Liver (tissue), 9 donors: ENCODE data around the gene MTA2. TPM values are rescaled to one million over a fixed set of nuclear protein-coding genes. Genes with fewer than 3 reads are reported as not detected.

Experiments
- DNase-seq: peaks from one replicate; pipeline ENCODE4 v3.0.0-alpha.2; 2017; ENCODE audit warnings: low spot score
- H3K27ac ChIP-seq, 2 donors: one replicate each; pipeline ENCODE4 v1.7.0; 2013; ENCODE audit warnings: inconsistent platforms in 2 of 2, low read length in 2 of 2, control low read depth in 1 of 2, low read depth in 1 of 2, mild to moderate bottlenecking in 1 of 2
- H3K27me3 ChIP-seq, 4 donors: one replicate each; pipeline versions ENCODE4 v1.6.1 to v1.7.0; 2013; ENCODE audit warnings: low read length in 3 of 4, inconsistent platforms in 1 of 4, mild to moderate bottlenecking in 1 of 4, moderate library complexity in 1 of 4; ENCODE audit not compliant: control insufficient read depth in 4 of 4, insufficient read depth in 4 of 4
- H3K36me3 ChIP-seq, 4 donors: one replicate each; pipeline versions ENCODE4 v1.6.1 to v1.7.0; 2013; ENCODE audit warnings: low read length in 3 of 4, mild to moderate bottlenecking in 3 of 4, low read depth in 1 of 4, moderate library complexity in 1 of 4; ENCODE audit not compliant: control insufficient read depth in 4 of 4, insufficient read depth in 3 of 4
- H3K4me1 ChIP-seq, 4 donors: one replicate each; pipeline versions ENCODE4 v1.6.1 to v1.7.0; 2013; ENCODE audit warnings: low read length in 3 of 4, mild to moderate bottlenecking in 3 of 4, moderate library complexity in 1 of 4; ENCODE audit not compliant: control insufficient read depth in 4 of 4, insufficient read depth in 4 of 4
- H3K4me3 ChIP-seq, 3 donors: one replicate each; pipeline versions ENCODE4 v1.6.1 to v1.7.0; 2013; ENCODE audit warnings: low read length in 3 of 3, control low read depth in 1 of 3, low read depth in 1 of 3, mild to moderate bottlenecking in 1 of 3
- H3K9ac ChIP-seq, 2 donors: one replicate each; pipeline ENCODE4 v1.7.0; 2013; ENCODE audit warnings: low read length in 2 of 2, mild to moderate bottlenecking in 2 of 2, moderate library complexity in 2 of 2, control low read depth in 1 of 2, low read depth in 1 of 2
- H3K9me3 ChIP-seq, 4 donors: one replicate each; pipeline versions ENCODE4 v1.6.1 to v1.7.0; 2013; ENCODE audit warnings: low read length in 3 of 4; ENCODE audit not compliant: control insufficient read depth in 4 of 4
- ATF3 ChIP-seq: IDR thresholded peaks from 2 replicates; pipeline ENCODE4 v1.6.1; 2016; ENCODE audit warnings: antibody characterized with exemption
- CTCF ChIP-seq: fragments of 150-350 bp; IDR thresholded peaks from 2 replicates; pipeline ENCODE4 v1.5.1; 2017; ENCODE audit warnings: improper control_type of control experiment, low read depth, low read length; ENCODE audit not compliant: missing input control
- EGR1 ChIP-seq, 2 donors: IDR thresholded peaks; 2 replicates each; pipeline ENCODE4 v1.6.1; 2016 to 2018; ENCODE audit warnings: antibody characterized with exemption in 2 of 2, low read depth in 2 of 2
- FOXA1 ChIP-seq: IDR thresholded peaks from 2 replicates; pipeline ENCODE4 v1.6.1; 2016; ENCODE audit warnings: antibody characterized with exemption
- FOXA2 ChIP-seq: IDR thresholded peaks from 2 replicates; pipeline ENCODE4 v1.6.1; 2016; ENCODE audit warnings: antibody characterized with exemption
- GABPA ChIP-seq, 2 donors: IDR thresholded peaks in 1 of 2; conservative IDR thresholded peaks in 1 of 2; 2 replicates each; pipeline ENCODE4 v1.6.1; 2016; ENCODE audit warnings: antibody characterized with exemption in 2 of 2, mild to moderate bottlenecking in 1 of 2, moderate library complexity in 1 of 2
- HNF4A ChIP-seq, 2 donors: conservative IDR thresholded peaks; 2 replicates each; pipeline ENCODE4 v1.6.1; 2016; ENCODE audit warnings: antibody characterized with exemption in 2 of 2, mild to moderate bottlenecking in 2 of 2
- HNF4G ChIP-seq: IDR thresholded peaks from 2 replicates; pipeline ENCODE4 v1.6.1; 2016; ENCODE audit warnings: antibody characterized with exemption
- JUND ChIP-seq, 2 donors: IDR thresholded peaks; 2 replicates each; pipeline ENCODE4 v1.6.1; 2016; ENCODE audit warnings: antibody characterized with exemption in 2 of 2
- NR2F2 ChIP-seq: IDR thresholded peaks from 2 replicates; pipeline ENCODE4 v1.6.1; 2016; ENCODE audit warnings: antibody characterized with exemption
- RAD21 ChIP-seq, 2 donors: IDR thresholded peaks; 2 replicates each; pipeline ENCODE4 v1.6.1; 2016; ENCODE audit warnings: antibody characterized with exemption in 2 of 2, mild to moderate bottlenecking in 2 of 2
- REST ChIP-seq: IDR thresholded peaks from 2 replicates; pipeline ENCODE4 v1.6.1; 2016; ENCODE audit warnings: antibody characterized with exemption, mild to moderate bottlenecking
- RXRA ChIP-seq, 2 donors: IDR thresholded peaks; 2 replicates each; pipeline ENCODE4 v1.6.1; 2017 to 2018; ENCODE audit warnings: antibody characterized with exemption in 2 of 2, mild to moderate bottlenecking in 1 of 2
- SP1 ChIP-seq: IDR thresholded peaks from 2 replicates; pipeline ENCODE4 v1.6.1; 2018; ENCODE audit warnings: antibody characterized with exemption, mild to moderate bottlenecking
- TAF1 ChIP-seq: conservative IDR thresholded peaks from 2 replicates; pipeline ENCODE4 v1.6.1; 2016; ENCODE audit warnings: antibody characterized with exemption, mild to moderate bottlenecking
- YY1 ChIP-seq: IDR thresholded peaks from 2 replicates; pipeline ENCODE4 v1.6.1; 2016; ENCODE audit warnings: antibody characterized with exemption, mild to moderate bottlenecking
- WGBS: extraction: QIAGEN DNeasy Blood & Tissue Kit; methylation state at CpG from one replicate; pipeline ENCODE4 v1.1.7; 2013; 5-methylcytosine and 5-hydroxymethylcytosine counted together
- polyA plus RNA-seq, 2 donors: library from polyadenylated mRNA; stranded (reverse) in 1 of 2; unstranded in 1 of 2; fragments of 200-250 nt in 1 of 2; fragments of >200 nt in 1 of 2; fragmentation: Nextera tagmentation in 1 of 2; extraction: Ambion mirVana in 1 of 2; gene quantifications; one replicate each; pipeline versions ENCODE4 v1.2.1 to v1.2.3, GENCODE V29; 2013 to 2015
- total RNA-seq, 2 donors: library from RNA; depleted of rRNA; stranded (reverse); fragments of >200 nt; gene quantifications; one replicate each; pipeline ENCODE4 v1.2.3, GENCODE V29; 2014
- TF ChIP-seq, protein P1 (sequence below): IDR thresholded peaks from 2 replicates; pipeline ENCODE4 v1.6.1; 2016; ENCODE audit warnings: antibody characterized with exemption
- TF ChIP-seq, protein P2 (sequence below): IDR thresholded peaks from 2 replicates; pipeline ENCODE4 v1.6.1; 2016; ENCODE audit warnings: antibody characterized with exemption
- donor health status: healthy.
- donor health status: healthy.
- donor health status: healthy.
- donor health status: healthy.
- donor health status: healthy.

Gene MTA2
- total and polyA plus RNA-seq, 4 donors: 4.4 to 55.3 (median 32.3) TPM

- peaks cover 3 to 34% (median 26%) of the 10 kb centered on the region in 4 donors for H3K36me3 ChIP-seq
- H3K9ac ChIP-seq: peak overlapping the region; percentile 79 to 85
- TF ChIP-seq HNF4A (conservative IDR thresholded peaks at IDR 0.05) (no peak), EGR1 (IDR thresholded peaks at IDR 0.05; ENCODE audit: low read depth in 2 of 2) (no peak), CTCF (no peak), HNF4G (no peak), FOXA2 (no peak), RAD21 (IDR thresholded peaks at IDR 0.05) (no peak), FOXA1 (no peak), ATF3 (no peak), YY1 (no peak), TAF1 (no peak), JUND (IDR thresholded peaks at IDR 0.05) (no peak), RXRA (IDR thresholded peaks at IDR 0.05) (no peak), REST (no peak), GABPA (IDR thresholded peaks at IDR 0.05 in 1 of 2, conservative IDR thresholded peaks at IDR 0.05 in 1 of 2) (no peak), NR2F2 (no peak), SP1 (no peak)
- TF ChIP-seq, protein P1, sequence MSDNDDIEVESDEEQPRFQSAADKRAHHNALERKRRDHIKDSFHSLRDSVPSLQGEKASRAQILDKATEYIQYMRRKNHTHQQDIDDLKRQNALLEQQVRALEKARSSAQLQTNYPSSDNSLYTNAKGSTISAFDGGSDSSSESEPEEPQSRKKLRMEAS: no peak
- TF ChIP-seq, protein P2, sequence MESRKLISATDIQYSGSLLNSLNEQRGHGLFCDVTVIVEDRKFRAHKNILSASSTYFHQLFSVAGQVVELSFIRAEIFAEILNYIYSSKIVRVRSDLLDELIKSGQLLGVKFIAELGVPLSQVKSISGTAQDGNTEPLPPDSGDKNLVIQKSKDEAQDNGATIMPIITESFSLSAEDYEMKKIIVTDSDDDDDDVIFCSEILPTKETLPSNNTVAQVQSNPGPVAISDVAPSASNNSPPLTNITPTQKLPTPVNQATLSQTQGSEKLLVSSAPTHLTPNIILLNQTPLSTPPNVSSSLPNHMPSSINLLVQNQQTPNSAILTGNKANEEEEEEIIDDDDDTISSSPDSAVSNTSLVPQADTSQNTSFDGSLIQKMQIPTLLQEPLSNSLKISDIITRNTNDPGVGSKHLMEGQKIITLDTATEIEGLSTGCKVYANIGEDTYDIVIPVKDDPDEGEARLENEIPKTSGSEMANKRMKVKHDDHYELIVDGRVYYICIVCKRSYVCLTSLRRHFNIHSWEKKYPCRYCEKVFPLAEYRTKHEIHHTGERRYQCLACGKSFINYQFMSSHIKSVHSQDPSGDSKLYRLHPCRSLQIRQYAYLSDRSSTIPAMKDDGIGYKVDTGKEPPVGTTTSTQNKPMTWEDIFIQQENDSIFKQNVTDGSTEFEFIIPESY: no peak
- no peak for DNase-seq
- H3K27me3 ChIP-seq: no peaks in the 10 kb centered on the region
- peak overlapping the region; percentile 80 to 89 (median 82) for H3K4me3 ChIP-seq
- under 1% methylated on average over 33 of the region's 33 CpGs for WGBS
- peaks cover 6 to 33% (median 23%) of the 10 kb centered on the region in 4 donors for H3K4me1 ChIP-seq
- no peaks in the 10 kb centered on the region for H3K9me3 ChIP-seq
- H3K27ac ChIP-seq: peak overlapping the region; percentile 58 to 70
These were observed 28.6 kb downstream of the MTA2 start for GRCh38 chr11:62573006-62573591.
